DND-41 (cell line): ENCODE results near the gene OSBPL8.

Experiments used
- CTCF ChIP-seq: IDR thresholded peaks from 2 replicates; pipeline ENCODE4 v1.5.1; 2012; ENCODE audit warnings: borderline replicate concordance, low read length, moderate library complexity, mild to moderate bottlenecking; ENCODE audit not compliant: poor library complexity, severe bottlenecking; ENCODE audit errors: extremely low read depth
- EZH2 ChIP-seq: IDR thresholded peaks from 3 replicates; pipeline ENCODE4 v1.6.1; 2012; ENCODE audit warnings: borderline replicate concordance, low read depth, mild to moderate bottlenecking, moderate library complexity, low read length, inconsistent platforms; ENCODE audit not compliant: severe bottlenecking

DNA sequence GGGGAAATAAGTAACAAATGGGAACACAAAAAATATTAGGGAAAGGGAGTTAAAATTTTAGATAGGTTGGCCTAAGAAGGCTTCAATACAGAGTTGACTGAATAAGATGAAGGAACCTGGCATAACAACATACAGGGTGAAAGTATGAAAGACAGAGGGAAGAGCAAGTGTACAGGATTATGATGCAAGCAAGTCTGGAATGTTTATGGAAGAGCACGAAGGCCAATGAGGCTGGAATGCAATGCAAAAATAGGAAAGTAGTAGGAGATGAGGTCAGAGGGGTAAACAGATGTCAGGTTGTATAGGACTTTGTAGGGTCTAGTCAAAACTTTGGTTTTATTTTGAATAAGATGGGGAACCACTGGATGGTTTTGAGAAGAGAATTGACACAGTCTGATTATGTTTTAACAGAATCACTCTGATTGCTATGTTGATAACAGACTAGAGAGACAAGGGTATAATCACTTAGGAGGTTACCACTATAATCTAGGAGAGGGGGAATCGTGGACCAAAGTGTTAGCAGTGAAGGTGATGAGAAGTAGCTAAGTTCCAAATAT lies 96.8 kb downstream of the OSBPL8 start:
- no peak for TF ChIP-seq EZH2
- TF ChIP-seq CTCF: no peak
